ENCODE measurements around the gene KIF6. TPM values are rescaled to one million over a fixed set of nuclear protein-coding genes. Genes with fewer than 3 reads are reported as not detected.

Gene KIF6
- polyA plus RNA-seq, 1 donor (not counting 4 experiments of a cell fraction or from before 2014, with no cell fraction given), result 0.14 TPM

DNA sequence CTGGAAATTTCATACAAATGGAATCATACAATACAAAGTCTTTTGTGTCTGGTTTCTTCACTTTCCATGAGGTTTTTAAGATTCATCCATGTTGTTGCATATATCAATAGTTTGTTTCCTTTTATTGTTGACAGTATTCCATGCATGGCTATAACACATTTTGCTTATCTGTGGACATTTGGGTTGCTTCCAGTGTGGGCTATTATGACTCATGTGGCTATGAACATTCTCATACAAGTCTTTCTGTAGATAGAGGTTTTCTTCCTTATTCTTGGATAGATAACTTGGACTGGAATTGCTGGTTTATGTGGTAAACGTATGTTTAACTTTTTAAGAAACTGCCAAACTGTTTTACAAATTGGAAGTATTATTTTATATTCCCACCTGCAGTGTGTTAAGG lies 30.0 kb upstream of the KIF6 start:
- dilution Hi-C loops (cut with MboI; ENCODE audit: extremely low pct_ligation_motif_present, low sequenced_read_pairs), result no loop called here
- Histone ChIP-seq H3K9ac (ENCODE audit: control insufficient read depth, extremely low read depth, insufficient read depth, low read length) (no peak overlapping the region), H3K79me2 (ENCODE audit: control insufficient read depth, insufficient read depth, low read length) (no peaks in the 10 kb centered on the region), H3K9me3 (ENCODE audit: control insufficient read depth, low read depth, low read length) (no peaks in the 10 kb centered on the region), H3K27ac (ENCODE audit: control insufficient read depth, insufficient read depth, low read length) (no peak overlapping the region), H3K4me1 (ENCODE audit: control insufficient read depth, extremely low read depth, insufficient read depth, low read length) (no peaks in the 10 kb centered on the region), H3K9me1 (ENCODE audit: control insufficient read depth, extremely low read depth, insufficient read depth, low read length) (no peaks in the 10 kb centered on the region), H3K4me2 (ENCODE audit: control insufficient read depth, extremely low read depth, insufficient read depth, low read depth, low read length) (no peak overlapping the region), H3K36me3 (ENCODE audit: control insufficient read depth in 2 of 2, extremely low read depth in 1 of 2, insufficient read depth in 2 of 2, low read length in 2 of 2) (no peaks in the 10 kb centered on the region), H4K20me1 (ENCODE audit: control insufficient read depth, extremely low read depth, insufficient read depth, low read length) (no peaks in the 10 kb centered on the region), H3K27me3 (ENCODE audit: control insufficient read depth, extremely low read depth, insufficient read depth, low read length) (no peaks in the 10 kb centered on the region), H3K4me3 (ENCODE audit: control insufficient read depth in 2 of 3, extremely low read depth in 1 of 3, insufficient read depth in 2 of 3, low read depth in 1 of 3, low read length in 3 of 3) (no peak overlapping the region), H2AFZ (ENCODE audit: control insufficient read depth, low read length) (no peak overlapping the region)
- TF ChIP-seq EZH2 (IDR thresholded peaks at IDR 0.05; ENCODE audit: low read length), result no peak
- TF ChIP-seq, protein P1, sequence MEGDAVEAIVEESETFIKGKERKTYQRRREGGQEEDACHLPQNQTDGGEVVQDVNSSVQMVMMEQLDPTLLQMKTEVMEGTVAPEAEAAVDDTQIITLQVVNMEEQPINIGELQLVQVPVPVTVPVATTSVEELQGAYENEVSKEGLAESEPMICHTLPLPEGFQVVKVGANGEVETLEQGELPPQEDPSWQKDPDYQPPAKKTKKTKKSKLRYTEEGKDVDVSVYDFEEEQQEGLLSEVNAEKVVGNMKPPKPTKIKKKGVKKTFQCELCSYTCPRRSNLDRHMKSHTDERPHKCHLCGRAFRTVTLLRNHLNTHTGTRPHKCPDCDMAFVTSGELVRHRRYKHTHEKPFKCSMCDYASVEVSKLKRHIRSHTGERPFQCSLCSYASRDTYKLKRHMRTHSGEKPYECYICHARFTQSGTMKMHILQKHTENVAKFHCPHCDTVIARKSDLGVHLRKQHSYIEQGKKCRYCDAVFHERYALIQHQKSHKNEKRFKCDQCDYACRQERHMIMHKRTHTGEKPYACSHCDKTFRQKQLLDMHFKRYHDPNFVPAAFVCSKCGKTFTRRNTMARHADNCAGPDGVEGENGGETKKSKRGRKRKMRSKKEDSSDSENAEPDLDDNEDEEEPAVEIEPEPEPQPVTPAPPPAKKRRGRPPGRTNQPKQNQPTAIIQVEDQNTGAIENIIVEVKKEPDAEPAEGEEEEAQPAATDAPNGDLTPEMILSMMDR (optimal IDR thresholded peaks at IDR 0.05 in 1 of 3, IDR thresholded peaks at IDR 0.05 in 1 of 3, conservative IDR thresholded peaks at IDR 0.05 in 1 of 3; ENCODE audit: extremely low read depth in 1 of 3, insufficient read depth in 2 of 3, low read length in 3 of 3), result no peak
- DNase-seq (ENCODE audit: low read depth, low spot score) (no peak), FAIRE-seq (no peak)

DNA sequence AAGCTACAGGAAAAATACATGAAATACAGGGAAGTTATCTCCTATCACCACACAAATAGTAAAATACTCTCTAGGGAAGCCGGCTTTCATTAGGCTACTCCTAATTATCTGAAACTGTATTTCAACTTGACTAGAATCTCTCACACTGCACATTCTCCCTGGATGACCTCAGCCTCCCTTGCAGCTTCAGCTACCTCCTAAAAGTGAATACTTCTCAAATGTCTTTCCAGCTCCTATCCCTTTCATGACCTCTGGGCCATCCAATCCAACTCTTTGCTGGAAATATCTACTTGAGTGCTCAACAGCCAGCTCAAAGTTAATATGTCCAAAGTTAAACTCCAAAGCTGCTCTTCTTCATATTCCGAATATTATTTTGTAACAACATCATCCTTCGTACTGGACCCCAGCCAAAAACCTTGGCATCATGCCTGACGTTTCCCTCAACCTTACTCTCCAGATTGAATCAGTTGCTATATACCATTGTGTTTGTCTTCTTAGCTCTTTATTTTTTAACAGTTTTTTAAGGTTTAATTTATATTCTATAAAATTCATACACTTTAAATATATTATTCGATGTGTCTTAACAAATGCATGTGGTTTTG lies 29.4 kb upstream of the KIF6 start:
- no peaks in the 10 kb centered on the region for H3K79me2 ChIP-seq (ENCODE audit: control insufficient read depth, insufficient read depth, low read length)
- no peaks in the 10 kb centered on the region for H3K27me3 ChIP-seq (ENCODE audit: control insufficient read depth, extremely low read depth, insufficient read depth, low read length)
- no peaks in the 10 kb centered on the region for H3K9me1 ChIP-seq (ENCODE audit: control insufficient read depth, extremely low read depth, insufficient read depth, low read length)
- H3K9ac ChIP-seq (ENCODE audit: control insufficient read depth, extremely low read depth, insufficient read depth, low read length), result no peak overlapping the region
- TF ChIP-seq, protein P1 (optimal IDR thresholded peaks at IDR 0.05 in 1 of 3, IDR thresholded peaks at IDR 0.05 in 1 of 3, conservative IDR thresholded peaks at IDR 0.05 in 1 of 3; ENCODE audit: extremely low read depth in 1 of 3, insufficient read depth in 2 of 3, low read length in 3 of 3), result no peak
- TF ChIP-seq EZH2 (IDR thresholded peaks at IDR 0.05; ENCODE audit: low read length), result no peak
- H3K9me3 ChIP-seq (ENCODE audit: control insufficient read depth, low read depth, low read length), result no peaks in the 10 kb centered on the region
- FAIRE-seq, result no peak
- no peak overlapping the region for H2AFZ ChIP-seq (ENCODE audit: control insufficient read depth, low read length)
- no peak for DNase-seq (ENCODE audit: low read depth, low spot score)
- H3K27ac ChIP-seq (ENCODE audit: control insufficient read depth, insufficient read depth, low read length), result no peak overlapping the region
- no peaks in the 10 kb centered on the region for H3K4me1 ChIP-seq (ENCODE audit: control insufficient read depth, extremely low read depth, insufficient read depth, low read length)
- no peaks in the 10 kb centered on the region for H4K20me1 ChIP-seq (ENCODE audit: control insufficient read depth, extremely low read depth, insufficient read depth, low read length)
- dilution Hi-C loops (cut with MboI; ENCODE audit: extremely low pct_ligation_motif_present, low sequenced_read_pairs), result no loop called here
- no peaks in the 10 kb centered on the region for H3K36me3 ChIP-seq (ENCODE audit: control insufficient read depth in 2 of 2, extremely low read depth in 1 of 2, insufficient read depth in 2 of 2, low read length in 2 of 2)
- no peak overlapping the region for H3K4me3 ChIP-seq (ENCODE audit: control insufficient read depth in 2 of 3, extremely low read depth in 1 of 3, insufficient read depth in 2 of 3, low read depth in 1 of 3, low read length in 3 of 3)
- no peak overlapping the region for H3K4me2 ChIP-seq (ENCODE audit: control insufficient read depth, extremely low read depth, insufficient read depth, low read depth, low read length)
